ENCODE results near the gene CHEK2.
"Not testable (repeated sequence)": the region's sequence is repeated elsewhere in the genome, so short reads cannot be mapped to it uniquely, and the experiment has no call there.

The CHEK2 gene

DNA sequence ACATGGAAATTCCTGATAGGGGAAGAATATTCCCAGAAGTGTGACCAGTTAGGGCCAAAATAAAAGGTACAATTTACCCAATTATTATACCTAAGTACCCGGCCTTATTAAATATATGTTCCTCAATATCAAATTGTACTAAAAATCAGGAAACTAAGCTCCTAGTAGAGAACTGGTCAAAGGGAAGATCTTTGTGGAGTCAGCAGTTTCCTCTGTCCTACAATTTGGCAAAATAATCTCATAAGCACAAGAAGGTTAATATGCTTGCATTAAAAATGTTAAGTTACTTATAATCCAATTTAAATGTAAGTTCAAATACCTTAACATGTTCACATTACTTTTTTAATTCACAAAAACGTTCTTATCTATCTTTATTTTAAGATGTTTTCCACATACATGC, 72.2 kb downstream of the CHEK2 start:
- H3K79me2 ChIP-seq (ENCODE audit: control insufficient read depth, insufficient read depth, low read length, unreplicated experiment) = no peaks in the 10 kb centered on the region
- no peak overlapping the region for H2AFZ ChIP-seq (ENCODE audit: low read length, unreplicated experiment)
- H3K4me3 ChIP-seq (ENCODE audit: low read depth, low read length) = no peak overlapping the region
- no peaks in the 10 kb centered on the region for H3K27me3 ChIP-seq (ENCODE audit: insufficient read depth, low read length)
- H3K27ac ChIP-seq (ENCODE audit: low read depth, low read length) = no peak overlapping the region
- no peaks in the 10 kb centered on the region for H3K36me3 ChIP-seq (ENCODE audit: insufficient read depth, low read length)
- H3K4me1 ChIP-seq (ENCODE audit: control insufficient read depth, insufficient read depth, low read length, unreplicated experiment) = peaks cover 6% of the 10 kb centered on the region

DNA sequence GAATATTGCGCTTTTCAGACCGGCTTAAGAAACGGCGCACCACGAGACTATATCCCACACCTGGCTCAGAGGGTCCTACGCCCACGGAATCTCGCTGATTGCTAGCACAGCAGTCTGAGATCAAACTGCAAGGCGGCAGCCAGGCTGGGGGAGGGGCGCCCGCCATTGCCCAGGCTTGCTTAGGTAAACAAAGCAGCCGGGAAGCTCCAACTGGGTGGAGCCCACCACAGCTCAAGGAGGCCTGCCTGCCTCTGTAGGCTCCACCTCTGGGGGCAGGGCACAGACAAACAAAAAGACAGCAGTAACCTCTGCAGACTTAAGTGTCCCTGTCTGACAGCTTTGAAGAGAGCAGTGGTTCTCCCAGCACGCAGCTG, 78.1 kb downstream of the CHEK2 start:
- not testable (repeated sequence) for H3K4me3 ChIP-seq (ENCODE audit: low read depth, low read length); H3K4me1 ChIP-seq (ENCODE audit: control insufficient read depth, insufficient read depth, low read length, unreplicated experiment); H3K36me3 ChIP-seq (ENCODE audit: insufficient read depth, low read length); H3K27ac ChIP-seq (ENCODE audit: low read depth, low read length); H3K27me3 ChIP-seq (ENCODE audit: insufficient read depth, low read length); H2AFZ ChIP-seq (ENCODE audit: low read length, unreplicated experiment); H3K79me2 ChIP-seq (ENCODE audit: control insufficient read depth, insufficient read depth, low read length, unreplicated experiment)

- no peak overlapping the region for H3K27ac ChIP-seq (ENCODE audit: low read depth, low read length)
- no peaks in the 10 kb centered on the region for H3K79me2 ChIP-seq (ENCODE audit: control insufficient read depth, insufficient read depth, low read length, unreplicated experiment)
These were observed 83.2 kb downstream of the CHEK2 start for GRCh38 chr22:28658448-28658847.

GRCh38 chr22:28656181-28656580, 85.4 kb downstream of the CHEK2 start:
- Histone ChIP-seq H3K27ac (ENCODE audit: low read depth, low read length) (no peak overlapping the region), H3K27me3 (ENCODE audit: insufficient read depth, low read length) (no peaks in the 10 kb centered on the region), H3K4me3 (ENCODE audit: low read depth, low read length) (no peak overlapping the region)

More at GRCh38 chr22:28658448-28658847, 83.2 kb downstream of the CHEK2 start:
- no peaks in the 10 kb centered on the region for H3K4me1 ChIP-seq (ENCODE audit: control insufficient read depth, insufficient read depth, low read length, unreplicated experiment)
- no peaks in the 10 kb centered on the region for H3K27me3 ChIP-seq (ENCODE audit: insufficient read depth, low read length)
- H3K36me3 ChIP-seq (ENCODE audit: insufficient read depth, low read length) = no peaks in the 10 kb centered on the region
- no peak overlapping the region for H2AFZ ChIP-seq (ENCODE audit: low read length, unreplicated experiment)
- no peak overlapping the region for H3K4me3 ChIP-seq (ENCODE audit: low read depth, low read length)

DNA sequence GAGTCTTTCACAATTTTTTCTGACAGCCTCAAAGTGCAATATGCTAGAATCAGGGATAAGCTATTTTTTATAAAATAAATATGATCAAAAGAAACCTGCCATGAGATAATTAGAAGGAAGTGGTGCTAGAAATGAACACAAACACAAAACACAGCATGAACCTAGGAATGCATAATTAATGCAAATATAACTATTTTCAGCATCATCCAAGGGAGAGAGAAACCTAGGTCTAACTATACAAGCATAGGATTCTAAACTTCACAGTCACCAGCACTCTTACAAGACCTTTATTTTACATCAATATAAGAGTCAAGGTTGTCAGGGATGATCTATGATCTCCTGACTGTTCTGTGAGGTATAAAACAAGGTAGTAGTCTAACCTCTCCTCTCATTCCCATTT, 91.2 kb downstream of the CHEK2 start:
- no peaks in the 10 kb centered on the region for H3K36me3 ChIP-seq (ENCODE audit: insufficient read depth, low read length)
- H3K4me3 ChIP-seq (ENCODE audit: low read depth, low read length) = no peak overlapping the region
- no peaks in the 10 kb centered on the region for H3K4me1 ChIP-seq (ENCODE audit: control insufficient read depth, insufficient read depth, low read length, unreplicated experiment)
- H3K79me2 ChIP-seq (ENCODE audit: control insufficient read depth, insufficient read depth, low read length, unreplicated experiment) = no peaks in the 10 kb centered on the region
- no peak overlapping the region for H3K27ac ChIP-seq (ENCODE audit: low read depth, low read length)
- no peaks in the 10 kb centered on the region for H3K27me3 ChIP-seq (ENCODE audit: insufficient read depth, low read length)
- H2AFZ ChIP-seq (ENCODE audit: low read length, unreplicated experiment) = no peak overlapping the region

More at GRCh38 chr22:28656181-28656580, 85.4 kb downstream of the CHEK2 start:
- no peak overlapping the region for H2AFZ ChIP-seq (ENCODE audit: low read length, unreplicated experiment)
- H3K36me3 ChIP-seq (ENCODE audit: insufficient read depth, low read length) = no peaks in the 10 kb centered on the region
- no peaks in the 10 kb centered on the region for H3K79me2 ChIP-seq (ENCODE audit: control insufficient read depth, insufficient read depth, low read length, unreplicated experiment)
- no peaks in the 10 kb centered on the region for H3K4me1 ChIP-seq (ENCODE audit: control insufficient read depth, insufficient read depth, low read length, unreplicated experiment)

GRCh38 chr22:28648792-28649191, 92.8 kb downstream of the CHEK2 start:
- Histone ChIP-seq H2AFZ (ENCODE audit: low read length, unreplicated experiment) (no peak overlapping the region), H3K27ac (ENCODE audit: low read depth, low read length) (no peak overlapping the region), H3K4me3 (ENCODE audit: low read depth, low read length) (no peak overlapping the region), H3K4me1 (ENCODE audit: control insufficient read depth, insufficient read depth, low read length, unreplicated experiment) (no peaks in the 10 kb centered on the region), H3K79me2 (ENCODE audit: control insufficient read depth, insufficient read depth, low read length, unreplicated experiment) (no peaks in the 10 kb centered on the region), H3K27me3 (ENCODE audit: insufficient read depth, low read length) (no peaks in the 10 kb centered on the region), H3K36me3 (ENCODE audit: insufficient read depth, low read length) (no peaks in the 10 kb centered on the region)

- Histone ChIP-seq H3K27me3 (ENCODE audit: insufficient read depth, low read length) (no peaks in the 10 kb centered on the region), H3K79me2 (ENCODE audit: control insufficient read depth, insufficient read depth, low read length, unreplicated experiment) (no peaks in the 10 kb centered on the region), H3K36me3 (ENCODE audit: insufficient read depth, low read length) (no peaks in the 10 kb centered on the region), H3K4me3 (ENCODE audit: low read depth, low read length) (no peak overlapping the region), H3K4me1 (ENCODE audit: control insufficient read depth, insufficient read depth, low read length, unreplicated experiment) (no peaks in the 10 kb centered on the region), H2AFZ (ENCODE audit: low read length, unreplicated experiment) (no peak overlapping the region), H3K27ac (ENCODE audit: low read depth, low read length) (no peak overlapping the region)
These were observed 94.4 kb downstream of the CHEK2 start for GRCh38 chr22:28647216-28647615.

GRCh38 chr22:28639321-28639720, 102.3 kb downstream of the CHEK2 start:
- peaks cover 3% of the 10 kb centered on the region for H3K79me2 ChIP-seq (ENCODE audit: control insufficient read depth, insufficient read depth, low read length, unreplicated experiment)
- H3K36me3 ChIP-seq (ENCODE audit: insufficient read depth, low read length) = no peaks in the 10 kb centered on the region
- no peak overlapping the region for H3K4me3 ChIP-seq (ENCODE audit: low read depth, low read length)
- no peaks in the 10 kb centered on the region for H3K4me1 ChIP-seq (ENCODE audit: control insufficient read depth, insufficient read depth, low read length, unreplicated experiment)
- H3K27ac ChIP-seq (ENCODE audit: low read depth, low read length) = no peak overlapping the region
- H2AFZ ChIP-seq (ENCODE audit: low read length, unreplicated experiment) = no peak overlapping the region
- no peaks in the 10 kb centered on the region for H3K27me3 ChIP-seq (ENCODE audit: insufficient read depth, low read length)
